IPS-11a (cell line): ENCODE measurements around the gene CLSTN2.

Experiments
- H3K4me3 ChIP-seq: one replicate; pipeline ENCODE4 v1.5.1; 2013; ENCODE audit warnings: low read depth, low read length, control low read depth

CLSTN2 gene

DNA sequence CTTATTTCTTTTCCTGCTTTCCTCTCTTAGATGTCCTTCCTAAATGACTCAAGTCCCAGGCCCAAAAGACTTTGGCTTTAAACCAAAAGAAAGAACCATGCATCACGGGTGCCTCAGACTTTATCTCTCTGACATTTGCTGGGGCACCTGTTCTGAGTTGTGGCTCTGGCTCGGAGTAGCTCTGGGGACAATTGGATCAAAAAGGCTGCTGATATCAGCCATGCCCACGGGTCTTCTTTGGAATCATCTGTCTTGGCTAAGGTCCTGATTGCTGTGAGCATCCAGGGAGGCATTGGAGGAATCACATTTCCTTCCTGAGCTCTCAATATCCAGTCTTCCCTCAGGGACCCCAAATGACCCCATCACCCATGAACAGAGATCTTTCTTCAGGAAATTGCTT, 59.9 kb downstream of the CLSTN2 start:
- H3K4me3 ChIP-seq, result no peak overlapping the region

DNA sequence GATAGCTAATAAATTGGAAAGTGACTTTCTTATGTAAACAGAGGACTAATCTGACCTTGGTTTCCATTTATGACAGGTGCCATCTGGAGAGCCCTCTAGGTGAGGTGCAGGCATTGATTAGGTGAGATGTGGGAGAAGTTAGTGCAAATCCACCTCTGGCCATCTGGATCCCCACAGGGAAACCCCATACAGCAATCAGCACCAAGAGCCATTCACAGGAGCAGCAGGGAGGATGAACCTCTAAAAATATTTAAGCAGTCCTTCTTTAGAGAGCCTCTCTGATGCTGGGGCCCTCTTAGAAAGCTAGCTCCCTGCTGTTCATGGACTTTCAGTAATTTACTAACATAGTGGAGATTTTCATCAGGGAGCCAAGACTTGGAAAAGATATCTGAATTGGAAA, 69.3 kb downstream of the CLSTN2 start:
- H3K4me3 ChIP-seq, result no peak overlapping the region

DNA sequence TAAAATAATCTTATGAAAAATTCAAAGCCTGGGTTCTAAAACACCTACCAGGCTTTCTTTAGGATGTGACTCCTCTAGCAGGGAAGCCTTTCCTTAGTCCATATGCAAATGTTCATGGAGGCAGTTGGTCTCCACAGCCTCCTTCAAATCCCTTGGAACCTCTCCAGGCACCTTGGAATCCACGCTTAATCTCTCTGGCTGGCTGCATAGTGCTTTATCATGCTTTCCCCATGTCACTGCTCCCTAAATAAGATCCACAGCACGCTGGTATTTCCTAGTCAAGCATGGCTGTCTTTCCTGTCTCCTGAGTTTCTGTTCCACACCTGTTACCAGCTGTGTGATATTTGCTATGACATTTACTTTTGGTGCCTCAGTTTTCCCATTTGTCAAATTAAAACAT, 71.3 kb downstream of the CLSTN2 start:
- no peak overlapping the region for H3K4me3 ChIP-seq

DNA sequence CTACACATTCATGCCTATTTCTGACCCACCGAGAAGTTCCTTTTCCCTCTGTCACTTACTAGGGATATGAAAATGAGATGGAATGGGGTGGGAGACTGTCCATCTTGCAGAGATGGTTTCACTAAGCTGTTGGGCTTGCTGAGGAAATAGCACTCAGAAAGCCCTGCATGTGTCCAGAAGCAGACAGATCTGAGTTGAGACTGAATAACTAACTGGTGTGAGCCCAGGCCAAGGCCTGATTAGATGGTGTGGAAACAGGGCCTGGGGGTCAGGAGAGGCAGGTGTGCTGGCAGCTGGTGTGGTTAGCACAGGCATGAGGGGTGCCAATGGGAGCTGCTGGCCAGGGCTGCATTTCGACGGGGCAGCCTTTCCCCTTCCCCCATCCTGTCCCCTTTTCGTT, 72.1 kb downstream of the CLSTN2 start:
- no peak overlapping the region for H3K4me3 ChIP-seq

DNA sequence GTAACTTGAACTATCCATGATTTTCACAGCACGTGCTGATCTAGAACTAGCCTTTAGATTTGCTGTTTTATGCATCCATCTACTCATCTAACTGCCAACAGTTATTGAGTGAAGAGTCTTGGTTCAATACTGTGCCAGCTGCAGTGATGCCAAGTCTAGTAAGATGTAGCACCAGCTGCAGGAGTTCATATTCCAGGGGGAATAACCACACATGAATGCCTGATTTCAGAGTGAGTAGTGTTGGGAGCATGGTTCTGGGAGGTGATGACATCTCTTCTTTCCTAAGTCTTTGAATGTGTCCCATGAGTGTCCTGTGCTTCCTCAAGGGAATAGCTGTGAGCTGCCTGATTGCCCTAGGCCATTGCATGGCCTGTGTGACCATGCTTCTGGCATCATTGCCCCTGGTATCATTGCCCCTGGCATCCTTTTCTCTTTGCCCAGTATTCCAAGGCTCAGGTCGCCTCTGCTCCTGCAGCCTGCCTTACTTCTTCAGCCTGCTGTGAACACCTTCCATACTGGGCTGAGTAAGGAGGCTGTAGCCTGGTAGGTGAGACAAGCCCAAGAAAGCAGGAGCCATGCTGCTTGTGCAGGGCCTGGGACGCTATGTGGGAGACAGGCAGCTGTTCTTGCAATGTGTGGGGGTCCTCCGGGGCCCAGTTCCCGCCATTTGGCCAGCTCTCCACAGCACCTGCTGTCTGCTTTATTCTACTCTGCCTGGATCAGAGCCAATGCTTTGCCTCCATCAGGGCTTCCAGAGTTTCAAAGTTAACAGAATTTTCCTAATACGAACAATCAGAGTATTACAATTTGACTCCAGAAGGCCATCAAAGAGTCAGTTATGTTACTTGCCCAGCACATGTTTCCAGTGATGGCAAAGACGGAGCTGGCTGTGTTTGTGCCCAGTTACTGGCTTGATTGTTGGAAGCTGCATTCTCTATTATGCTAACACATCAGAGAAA, 73.2 kb downstream of the CLSTN2 start:
- no peak overlapping the region for H3K4me3 ChIP-seq

DNA sequence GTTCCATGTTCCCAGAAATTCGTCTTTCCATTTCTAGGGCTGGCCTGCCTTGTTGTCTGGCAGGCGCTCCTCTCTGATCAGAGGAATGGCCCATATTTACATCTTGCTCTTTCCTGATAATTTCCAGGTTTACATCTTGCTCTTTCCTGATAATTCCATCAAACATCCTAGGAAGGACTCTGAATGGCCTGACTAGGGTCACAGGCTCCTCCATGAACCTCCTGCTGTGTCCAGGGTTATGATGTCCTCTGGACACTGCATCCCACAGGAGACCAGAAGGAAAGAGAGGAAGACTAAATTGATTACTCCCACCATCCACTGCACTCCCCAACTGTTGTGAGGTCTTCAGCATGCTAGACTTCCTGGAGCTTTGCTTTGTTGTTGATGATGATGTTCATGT, 75.4 kb downstream of the CLSTN2 start:
- H3K4me3 ChIP-seq, result no peak overlapping the region

DNA sequence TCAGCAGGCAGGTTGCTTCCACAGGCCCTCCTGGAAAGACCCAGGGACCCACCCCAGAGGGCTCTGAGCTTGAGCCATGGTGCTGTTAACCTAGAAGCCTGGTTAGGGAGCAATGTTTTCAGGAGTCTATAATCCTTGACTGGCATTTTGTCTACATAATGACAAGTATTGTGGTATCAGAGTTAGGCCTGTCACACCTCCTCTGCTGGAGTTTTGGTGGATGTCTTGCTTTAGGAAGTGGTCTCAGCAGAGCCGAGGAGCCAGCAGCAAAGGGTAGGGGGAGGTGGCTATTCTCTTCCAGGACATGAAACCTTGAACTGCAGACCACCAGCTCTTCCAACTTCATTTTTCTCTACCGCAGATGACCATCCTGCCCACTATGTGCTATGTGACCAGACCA, 76.1 kb downstream of the CLSTN2 start:
- H3K4me3 ChIP-seq, result no peak overlapping the region

DNA sequence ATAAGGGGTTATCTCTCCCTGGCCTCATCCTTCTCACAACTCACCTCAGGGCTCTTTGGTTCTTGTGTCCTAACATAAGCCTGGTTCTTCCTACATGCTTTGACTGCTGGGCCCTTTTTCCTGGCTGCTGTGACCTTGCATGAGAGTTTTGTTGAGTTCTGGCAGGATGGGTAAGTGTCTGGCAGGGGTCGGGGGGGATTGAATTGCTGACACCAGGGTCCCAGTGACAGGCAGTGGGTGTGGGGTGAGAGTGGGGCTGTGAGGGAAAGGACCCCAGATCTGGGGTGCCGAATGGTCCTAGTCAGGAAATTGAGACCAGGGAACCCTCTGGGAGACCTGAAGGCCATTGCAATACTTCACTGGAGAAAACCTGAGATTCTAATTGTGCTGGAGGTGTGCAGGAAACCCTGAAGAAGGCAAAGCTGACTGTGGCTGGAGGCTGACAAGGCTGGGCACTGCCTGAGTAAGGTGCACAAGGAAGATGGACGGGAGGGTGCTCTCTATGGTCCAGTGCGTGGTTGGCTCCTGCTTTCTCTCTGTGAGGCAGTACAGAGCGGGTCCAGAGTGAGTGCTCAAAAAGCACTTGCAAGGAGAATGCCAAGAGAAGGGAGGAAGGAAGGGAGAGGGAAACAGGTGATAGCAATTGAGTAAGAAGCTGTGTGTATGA, 76.8 kb downstream of the CLSTN2 start:
- H3K4me3 ChIP-seq, result no peak overlapping the region

DNA sequence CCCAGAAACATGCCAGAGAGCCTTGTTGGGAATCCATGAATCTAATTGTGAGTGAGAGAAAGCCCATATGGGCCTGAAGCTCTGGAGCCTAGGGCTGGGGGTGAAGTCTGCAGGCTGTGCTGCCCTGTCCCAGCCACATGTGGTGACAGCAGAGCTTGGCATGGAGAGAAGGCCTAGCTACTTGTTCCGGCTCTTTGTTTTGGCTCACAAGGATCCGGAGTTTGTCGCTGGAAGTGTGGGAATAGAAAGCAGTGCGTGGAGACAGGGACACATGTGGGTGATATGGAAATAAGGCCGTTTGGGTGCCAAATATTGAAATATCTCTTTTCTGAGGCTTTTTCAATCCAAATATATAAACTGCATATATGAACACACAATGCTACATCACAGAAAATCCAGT, 78.2 kb downstream of the CLSTN2 start:
- H3K4me3 ChIP-seq, result no peak overlapping the region

DNA sequence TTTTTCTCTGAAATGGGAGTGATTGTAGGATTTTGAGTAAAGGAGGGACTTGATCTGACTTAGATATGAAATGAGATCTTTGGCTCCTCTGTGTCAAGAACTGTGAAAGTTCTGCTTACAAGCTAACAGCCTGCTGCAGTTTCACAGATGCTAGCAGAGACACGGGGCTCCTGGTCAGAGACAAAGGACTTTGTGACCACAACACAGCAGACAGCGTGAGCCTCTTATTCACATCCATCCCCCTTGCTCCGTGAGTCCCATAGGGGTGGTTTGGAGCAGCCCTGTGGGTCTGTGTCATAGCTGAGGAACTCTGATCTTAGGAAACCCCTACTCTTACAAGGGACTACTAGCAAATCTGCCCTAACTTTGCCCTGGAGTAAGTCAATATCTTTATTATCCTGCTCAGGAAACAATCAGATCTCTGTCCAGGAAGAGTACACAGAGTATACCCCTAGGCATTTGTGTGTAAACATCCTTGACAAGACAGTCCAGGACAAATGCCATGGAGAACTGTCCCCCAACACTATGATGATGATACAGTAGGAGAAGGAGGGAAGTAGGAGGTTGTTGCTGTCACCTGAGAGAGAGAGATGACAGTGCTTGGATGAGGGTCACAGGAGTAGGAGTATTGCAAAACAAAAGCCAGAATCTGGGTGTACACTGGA, 80.0 kb downstream of the CLSTN2 start:
- no peak overlapping the region for H3K4me3 ChIP-seq

DNA sequence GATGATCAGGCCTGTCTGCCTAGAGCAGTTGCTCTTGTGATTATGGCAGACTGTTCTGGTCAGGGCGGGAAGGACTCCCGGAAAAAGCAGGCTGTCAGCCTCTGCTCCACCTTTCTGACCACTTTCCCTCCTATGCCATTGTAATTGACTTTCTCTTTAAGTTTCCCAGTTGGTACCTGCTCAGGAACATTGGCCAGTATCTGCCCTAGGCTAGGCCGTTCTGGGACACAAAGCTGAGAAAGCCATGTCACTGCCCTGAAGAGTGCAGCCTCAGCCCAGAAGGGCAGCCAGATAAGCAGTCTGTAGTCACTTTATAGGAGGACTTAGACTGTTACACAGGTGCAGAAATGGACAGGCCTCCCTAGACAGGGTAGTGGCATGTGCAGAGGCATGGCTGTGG, 80.8 kb downstream of the CLSTN2 start:
- H3K4me3 ChIP-seq, result no peak overlapping the region

DNA sequence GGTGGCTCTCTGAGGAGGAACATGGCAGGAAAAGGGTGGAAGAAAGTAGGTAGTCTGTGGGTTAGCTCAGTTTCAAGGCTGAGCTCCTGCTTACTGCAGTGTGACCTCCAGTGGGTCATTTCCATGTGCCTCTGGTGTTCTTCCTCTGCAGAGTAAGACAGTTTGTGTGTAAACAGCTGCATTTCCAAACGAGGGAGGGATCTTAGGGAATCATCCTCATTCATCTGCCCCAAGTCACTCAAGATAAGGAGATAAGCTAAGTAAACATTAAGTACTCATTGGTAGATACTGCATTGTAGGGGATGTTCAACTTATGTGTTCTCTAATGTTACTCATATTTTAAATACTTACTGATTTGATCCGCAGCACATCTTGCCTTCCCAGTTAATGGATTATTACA, 83.6 kb downstream of the CLSTN2 start:
- no peak overlapping the region for H3K4me3 ChIP-seq

DNA sequence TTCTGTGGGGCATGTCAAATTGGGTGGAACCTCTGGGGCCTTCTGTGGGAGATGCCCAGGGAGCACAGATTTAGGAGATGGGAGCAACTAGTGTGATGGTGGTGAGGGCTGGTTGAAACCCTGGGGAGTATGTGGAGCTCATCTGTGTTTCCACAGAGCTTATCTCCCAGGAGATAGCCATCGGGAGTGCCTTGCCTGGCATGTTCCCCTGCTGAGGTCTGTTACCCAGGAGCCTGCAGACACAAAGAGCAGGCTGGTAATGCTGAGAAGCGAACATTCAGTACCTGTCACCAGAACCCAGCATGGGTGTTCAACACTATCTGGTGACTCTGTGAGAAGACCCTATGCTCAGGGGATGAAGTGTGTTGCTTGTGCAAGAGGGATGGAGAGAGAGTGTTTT, 85.0 kb downstream of the CLSTN2 start:
- H3K4me3 ChIP-seq, result no peak overlapping the region

DNA sequence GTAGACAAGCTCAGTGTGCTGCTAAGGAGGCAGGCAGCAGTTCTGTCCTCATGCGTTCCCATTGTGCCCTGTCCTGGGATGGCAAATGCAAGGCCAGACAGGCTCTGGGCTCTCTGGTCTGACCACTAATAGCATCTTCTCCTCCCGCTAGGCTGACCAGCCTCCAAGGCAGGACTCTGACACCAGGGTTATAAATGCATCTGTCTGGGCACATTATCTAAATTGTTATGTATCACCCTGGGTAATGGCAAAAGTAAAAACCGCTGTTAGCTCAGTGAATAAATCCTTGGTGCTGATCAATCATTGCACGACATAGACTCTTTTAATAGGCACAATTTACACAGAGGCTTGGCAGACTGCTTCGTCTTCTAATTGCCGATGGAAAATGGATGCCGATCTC, 85.6 kb downstream of the CLSTN2 start:
- H3K4me3 ChIP-seq, result no peak overlapping the region

DNA sequence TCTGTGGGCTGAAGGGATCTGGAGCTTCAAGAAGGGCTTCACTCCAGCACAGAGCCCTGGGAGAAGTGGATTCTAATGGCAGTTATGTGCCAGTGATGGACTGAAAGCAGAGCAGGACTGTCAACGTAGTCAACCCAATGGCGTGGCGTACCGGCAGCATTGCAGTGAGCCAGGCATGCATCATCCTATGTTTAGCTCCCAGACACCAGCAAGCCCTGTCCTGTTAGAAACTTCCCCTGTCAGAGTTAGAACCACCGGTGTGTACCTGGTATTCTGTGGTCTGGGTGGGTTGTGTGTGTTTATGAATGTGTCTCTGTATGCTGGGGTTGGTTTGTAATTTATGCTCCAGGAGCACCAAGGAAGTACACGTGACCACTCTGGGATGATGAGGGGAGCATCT, 86.3 kb downstream of the CLSTN2 start:
- no peak overlapping the region for H3K4me3 ChIP-seq

DNA sequence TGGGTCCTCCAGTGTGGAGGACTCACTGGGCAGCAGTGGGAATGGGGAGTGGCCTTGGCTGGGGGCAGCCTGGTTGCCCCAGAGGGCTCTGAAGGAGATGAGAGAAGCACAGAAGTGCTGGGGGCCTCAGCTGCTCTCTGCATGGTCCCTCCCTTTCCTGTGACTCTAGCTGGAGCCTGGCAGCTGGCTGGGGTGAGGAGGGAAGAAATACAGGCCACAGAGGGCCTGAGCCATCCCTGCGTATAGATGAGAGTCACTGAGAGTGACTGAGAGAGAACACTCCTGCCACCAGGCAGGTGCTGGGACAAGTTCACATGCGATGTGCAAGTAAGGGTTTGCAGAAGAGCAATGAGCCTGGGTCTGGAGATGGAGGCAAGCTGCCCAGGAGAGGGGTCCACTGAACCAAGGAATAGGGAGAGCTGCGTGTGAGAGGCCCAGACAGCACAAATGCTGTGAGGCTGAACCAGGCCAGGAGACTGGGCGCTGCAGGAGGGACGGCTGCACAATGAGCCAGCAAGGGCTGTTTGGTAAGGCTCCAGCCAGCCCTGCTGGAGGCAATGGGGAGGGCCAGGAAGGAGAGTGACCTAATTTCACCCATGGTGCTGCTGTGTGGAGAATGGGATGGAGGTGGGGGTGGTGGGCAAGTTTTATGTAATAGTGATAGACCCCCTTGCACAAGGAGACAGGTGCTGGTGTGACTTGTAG, 87.2 kb downstream of the CLSTN2 start:
- H3K4me3 ChIP-seq, result no peak overlapping the region

DNA sequence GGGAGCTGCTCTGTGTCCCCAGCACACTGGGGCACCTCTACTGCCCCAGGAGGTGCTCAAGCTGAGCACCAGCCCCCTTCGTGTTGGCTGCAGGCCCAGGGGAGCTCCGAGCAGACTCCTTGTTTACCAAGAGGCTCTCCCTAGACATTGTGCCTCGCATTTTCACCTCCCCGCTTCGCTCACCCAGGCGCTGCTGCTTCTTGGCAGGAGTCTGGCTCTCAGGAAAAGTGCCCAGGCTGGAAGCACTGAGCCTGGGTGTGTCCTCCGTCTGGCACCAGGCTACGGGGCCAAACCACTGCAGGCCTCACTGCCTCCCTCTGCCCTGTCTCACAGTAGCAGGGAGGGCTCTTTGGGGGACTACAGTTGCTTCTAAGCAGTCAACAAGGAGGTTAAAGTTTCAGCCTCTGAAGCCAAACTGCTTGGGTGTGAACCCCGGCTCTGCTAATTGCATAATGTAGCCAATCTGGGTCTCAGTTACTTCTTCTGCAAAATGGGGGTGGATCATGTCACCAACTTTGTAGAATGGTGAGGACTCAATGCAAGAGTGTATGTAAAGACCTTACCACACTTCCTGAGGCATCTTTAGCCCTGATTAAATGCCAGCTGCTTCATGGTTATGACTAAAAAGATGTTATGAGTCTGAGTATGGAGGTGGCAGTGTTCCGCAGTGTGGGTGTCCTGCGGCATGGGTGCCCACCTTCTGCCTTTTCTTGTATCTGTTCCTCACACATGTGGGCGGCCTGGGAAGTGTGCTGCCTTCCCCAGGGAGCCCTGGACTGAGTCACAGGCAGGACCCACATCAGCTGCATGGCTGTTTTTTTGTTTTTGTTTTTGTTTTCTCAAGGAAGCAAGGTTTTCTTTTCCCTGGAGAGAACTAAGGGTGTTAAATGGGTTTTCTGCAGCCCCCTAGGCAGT, 88.9 kb downstream of the CLSTN2 start:
- no peak overlapping the region for H3K4me3 ChIP-seq

DNA sequence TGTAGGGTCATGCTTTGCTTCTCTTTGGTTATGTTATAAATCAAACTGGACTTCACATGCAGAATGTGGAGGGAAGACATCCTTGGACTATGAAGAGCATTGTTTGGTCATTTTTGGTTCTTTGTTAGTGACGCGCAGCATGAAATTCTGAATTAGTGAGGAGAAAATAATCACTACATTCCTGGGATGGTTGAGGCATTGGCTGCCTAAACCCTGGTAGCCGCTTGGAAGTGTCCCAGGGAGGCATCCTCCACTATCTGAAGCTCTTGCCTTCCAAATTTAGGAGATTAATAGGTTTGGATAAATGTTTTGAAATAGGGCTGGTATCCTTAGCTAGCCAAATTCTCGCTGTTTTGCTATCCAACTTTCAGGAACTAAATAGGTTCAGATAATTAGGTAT, 96.2 kb downstream of the CLSTN2 start:
- H3K4me3 ChIP-seq, result no peak overlapping the region

DNA sequence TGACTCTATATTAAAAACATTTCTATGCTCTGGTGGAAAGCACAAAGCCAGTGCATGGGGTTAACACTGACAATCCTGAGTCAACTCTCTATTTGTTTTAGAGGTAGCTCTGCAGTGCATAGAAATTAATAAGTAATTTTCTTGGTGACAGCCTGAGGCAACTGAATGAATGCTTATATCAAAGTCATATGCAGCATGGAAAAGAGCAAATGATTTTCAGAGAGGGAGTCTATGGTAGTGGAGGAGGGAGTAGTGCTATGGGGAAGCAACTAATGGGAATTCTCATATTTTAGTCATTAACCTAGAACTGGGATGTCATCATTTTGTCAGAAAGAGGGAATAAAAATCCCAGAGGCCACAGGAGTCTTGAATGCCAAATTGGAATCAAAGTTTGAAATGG, 99.1 kb downstream of the CLSTN2 start:
- H3K4me3 ChIP-seq, result no peak overlapping the region

DNA sequence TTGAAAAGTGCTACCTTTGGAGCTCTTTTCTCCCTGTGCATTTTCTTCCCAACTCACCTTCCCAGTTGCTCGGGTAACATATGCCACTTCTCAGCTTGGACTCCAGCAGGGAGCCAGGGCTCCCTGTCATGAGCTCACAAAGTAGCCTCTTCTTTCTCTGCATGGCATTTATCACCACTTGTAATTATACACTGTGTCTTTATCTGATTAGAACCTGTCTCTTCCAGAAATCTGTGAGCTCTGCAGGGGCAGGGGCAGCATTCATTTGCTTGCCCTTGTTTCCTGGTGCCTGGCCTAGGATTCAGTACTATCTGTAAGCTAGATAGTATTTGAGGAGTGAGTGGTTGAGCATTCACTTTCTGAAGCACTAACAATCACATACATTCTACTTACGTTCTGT, 100.9 kb downstream of the CLSTN2 start:
- H3K4me3 ChIP-seq, result no peak overlapping the region
